Astrocyte (in vitro differentiated cells and primary cell): ENCODE results near the gene MUC13.

Source experiments
- EZH2 ChIP-seq: IDR thresholded peaks from 2 replicates; pipeline ENCODE4 v1.6.1; 2012; ENCODE audit warnings: mild to moderate bottlenecking, low read length, inconsistent platforms; ENCODE audit not compliant: insufficient read depth
- TF ChIP-seq, protein P1 (sequence below): IDR thresholded peaks from 2 replicates; pipeline ENCODE4 v1.5.1; 2011; ENCODE audit warnings: low read depth, mild to moderate bottlenecking, inconsistent platforms, low read length, moderate library complexity; ENCODE audit not compliant: insufficient read depth

DNA sequence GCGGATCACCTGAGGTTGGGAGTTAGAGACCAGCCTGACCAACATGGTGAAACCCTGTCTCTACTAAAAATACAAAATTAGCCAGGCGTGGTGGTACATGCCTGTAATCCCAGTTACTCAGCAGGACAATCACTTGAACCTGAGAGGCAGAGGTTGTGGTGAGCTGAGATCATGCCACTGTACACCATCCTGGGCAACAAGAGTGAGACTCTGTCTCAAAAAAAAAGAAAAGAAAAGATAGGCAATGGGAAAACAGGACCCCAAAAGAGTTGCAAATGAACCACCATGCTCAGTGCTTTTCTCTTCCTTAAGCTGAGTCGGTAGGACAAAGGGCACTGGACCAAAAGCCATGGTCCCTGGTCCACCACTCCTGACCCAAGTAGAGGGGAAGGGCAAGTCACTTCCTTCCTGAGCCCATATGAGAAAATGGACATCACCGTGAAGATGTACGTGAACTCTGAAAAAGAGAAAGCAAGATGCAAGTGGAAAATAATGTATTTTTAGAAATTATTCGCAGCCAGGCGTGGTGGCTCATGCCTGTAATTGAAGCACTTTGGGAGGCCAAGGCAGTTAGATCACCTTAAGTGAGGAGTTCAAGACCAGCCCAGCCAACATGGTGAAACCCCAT, 50.0 kb downstream of the MUC13 start:
- TF ChIP-seq, protein P1, sequence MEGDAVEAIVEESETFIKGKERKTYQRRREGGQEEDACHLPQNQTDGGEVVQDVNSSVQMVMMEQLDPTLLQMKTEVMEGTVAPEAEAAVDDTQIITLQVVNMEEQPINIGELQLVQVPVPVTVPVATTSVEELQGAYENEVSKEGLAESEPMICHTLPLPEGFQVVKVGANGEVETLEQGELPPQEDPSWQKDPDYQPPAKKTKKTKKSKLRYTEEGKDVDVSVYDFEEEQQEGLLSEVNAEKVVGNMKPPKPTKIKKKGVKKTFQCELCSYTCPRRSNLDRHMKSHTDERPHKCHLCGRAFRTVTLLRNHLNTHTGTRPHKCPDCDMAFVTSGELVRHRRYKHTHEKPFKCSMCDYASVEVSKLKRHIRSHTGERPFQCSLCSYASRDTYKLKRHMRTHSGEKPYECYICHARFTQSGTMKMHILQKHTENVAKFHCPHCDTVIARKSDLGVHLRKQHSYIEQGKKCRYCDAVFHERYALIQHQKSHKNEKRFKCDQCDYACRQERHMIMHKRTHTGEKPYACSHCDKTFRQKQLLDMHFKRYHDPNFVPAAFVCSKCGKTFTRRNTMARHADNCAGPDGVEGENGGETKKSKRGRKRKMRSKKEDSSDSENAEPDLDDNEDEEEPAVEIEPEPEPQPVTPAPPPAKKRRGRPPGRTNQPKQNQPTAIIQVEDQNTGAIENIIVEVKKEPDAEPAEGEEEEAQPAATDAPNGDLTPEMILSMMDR = no peak
- no peak for TF ChIP-seq EZH2
